NCI-H1436 treated with DMSO at 0.1 percent for 48 hours (cell line): ENCODE data around the gene ZBTB42.

Experiments
- DNase-seq: peaks from one replicate; lab custom pipeline; 2025; lab: John Stamatoyannopoulos, UW

ZBTB42 gene

DNA sequence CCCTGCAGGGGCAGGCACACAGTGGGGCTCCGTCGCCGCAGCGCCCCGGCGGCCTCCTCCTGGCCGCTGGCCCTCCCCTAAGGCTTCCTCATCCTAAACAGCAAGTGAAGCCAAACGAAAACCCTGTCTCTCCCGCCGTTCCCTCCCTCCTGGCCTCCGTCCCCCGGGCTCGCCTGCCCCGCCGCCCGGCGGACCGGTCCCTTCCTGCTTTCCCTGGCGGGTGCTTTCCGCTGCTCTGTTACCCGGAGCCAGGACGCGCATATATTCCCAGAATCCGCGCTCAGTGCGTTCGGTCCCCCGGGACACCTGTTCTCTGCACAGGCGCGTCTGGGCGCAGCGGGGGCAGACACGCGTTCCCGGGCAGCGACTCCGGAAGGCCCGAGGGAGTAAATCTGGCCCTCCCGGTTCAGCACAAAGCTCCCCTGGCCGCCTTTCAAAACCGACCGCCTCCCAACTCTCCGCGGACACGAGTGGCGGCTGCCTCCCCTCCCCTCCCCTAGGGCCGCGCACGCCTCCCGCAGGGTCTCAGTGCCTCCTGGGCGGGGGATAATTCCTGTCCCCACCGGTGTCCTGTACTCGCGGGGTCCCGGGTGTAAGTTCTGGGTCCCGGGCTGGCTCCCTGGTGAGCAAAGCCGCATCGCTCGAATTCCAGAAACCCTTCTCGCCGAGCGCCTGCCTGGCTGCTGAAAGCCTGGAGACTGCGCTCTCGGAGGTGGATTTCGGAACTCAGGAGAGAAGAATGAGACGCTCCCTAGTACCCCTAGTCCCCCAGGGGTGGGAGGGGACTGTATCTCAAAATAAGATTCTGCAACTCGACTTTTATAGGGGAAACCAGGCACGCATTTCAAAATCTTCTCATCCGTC lies 42.8 kb downstream of the ZBTB42 start:
- no peak for DNase-seq

DNA sequence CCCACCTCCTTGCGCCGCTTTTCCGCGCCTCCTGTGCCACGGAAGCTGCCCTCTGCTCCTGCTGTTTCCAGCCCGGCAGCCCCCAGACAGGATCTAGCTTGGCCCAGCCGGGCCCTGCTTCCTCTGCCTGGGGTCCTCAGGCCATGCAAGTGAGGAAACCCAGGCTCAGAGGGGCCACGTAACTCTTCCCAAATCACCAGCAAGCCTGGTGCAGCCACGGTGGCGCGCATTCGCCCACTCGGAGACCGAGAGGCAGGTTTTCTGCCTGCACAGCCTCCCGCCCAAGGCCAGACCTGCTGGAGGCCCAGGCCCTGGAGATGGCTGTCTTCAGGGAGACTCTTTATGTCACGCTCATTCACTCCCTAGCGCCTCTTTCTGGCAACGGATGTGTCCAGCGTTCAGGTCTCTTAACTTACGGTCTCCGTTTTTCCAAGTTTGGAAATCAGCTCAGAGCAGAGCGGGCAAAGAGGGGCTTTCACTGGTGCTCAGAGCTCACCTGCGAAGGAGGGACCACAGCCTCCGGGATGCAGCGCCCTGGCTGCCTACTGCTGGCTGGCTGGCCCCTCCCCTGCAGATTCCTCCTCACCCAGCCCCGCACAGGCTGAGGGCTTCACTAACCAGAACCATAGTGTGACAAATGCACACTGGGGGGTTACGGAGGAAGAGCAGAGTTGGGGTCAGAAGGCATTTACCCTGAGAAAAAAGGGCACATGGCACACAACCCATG lies 43.6 kb downstream of the ZBTB42 start:
- no peak for DNase-seq

DNA sequence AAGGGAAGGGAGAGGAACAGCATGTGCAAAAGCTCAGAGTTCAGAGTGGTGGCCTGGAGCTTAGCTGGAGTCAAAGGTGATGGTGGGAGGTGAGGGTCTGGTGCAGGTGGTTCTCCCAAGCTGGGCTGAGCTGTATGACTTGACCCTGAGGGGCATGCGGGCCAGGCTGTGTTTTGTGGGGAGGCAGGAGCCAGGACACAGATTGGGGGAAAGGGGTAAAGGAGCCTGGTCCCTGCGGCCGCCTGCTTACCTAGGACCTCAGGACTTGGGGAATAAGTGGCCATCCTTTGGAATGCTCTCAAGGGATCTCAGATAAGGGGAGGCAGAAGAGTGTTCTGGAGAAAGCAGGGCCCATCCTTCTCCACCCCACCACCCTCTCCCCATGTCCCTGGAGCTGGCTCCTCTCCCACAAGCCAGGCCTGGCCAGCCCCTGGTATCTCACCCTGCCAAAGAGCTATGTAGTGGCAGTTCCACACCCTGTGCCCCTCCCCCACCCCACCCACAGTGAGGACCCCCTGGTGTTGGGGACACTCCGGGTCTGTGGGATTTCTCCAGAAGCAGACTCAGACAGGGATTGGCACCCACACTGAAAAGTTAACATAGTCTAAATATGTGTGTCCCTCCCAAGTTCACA lies 44.2 kb downstream of the ZBTB42 start:
- DNase-seq = no peak

DNA sequence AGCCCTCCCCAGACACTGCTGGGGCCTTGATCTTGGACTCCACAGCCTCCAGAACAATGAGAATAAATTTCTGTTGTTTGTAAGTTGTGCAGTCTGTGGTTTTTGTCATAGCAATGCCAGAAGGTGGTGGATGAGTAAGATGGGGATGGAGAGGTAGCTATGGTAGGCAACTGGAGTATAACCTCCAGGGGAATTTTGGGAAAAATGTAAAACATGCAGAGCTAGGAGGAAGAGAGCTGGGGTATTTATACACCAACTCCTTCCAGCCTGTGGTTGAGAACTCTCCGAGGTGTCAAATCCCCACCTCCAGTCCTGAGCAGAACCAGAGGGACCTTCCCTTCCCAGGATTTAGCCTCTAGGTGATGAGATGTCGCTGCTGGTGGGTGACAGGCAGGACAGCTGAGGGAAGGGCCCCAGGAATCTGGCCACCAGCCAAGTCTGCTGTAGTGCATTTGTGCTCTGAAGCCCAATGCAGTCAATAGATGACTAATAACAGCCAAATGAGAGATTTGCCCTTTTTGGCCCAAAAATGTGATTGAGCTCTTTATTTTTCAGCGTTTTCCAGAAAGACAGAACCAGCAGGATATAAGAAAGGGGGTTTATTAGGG lies 45.0 kb downstream of the ZBTB42 start:
- DNase-seq = no peak

DNA sequence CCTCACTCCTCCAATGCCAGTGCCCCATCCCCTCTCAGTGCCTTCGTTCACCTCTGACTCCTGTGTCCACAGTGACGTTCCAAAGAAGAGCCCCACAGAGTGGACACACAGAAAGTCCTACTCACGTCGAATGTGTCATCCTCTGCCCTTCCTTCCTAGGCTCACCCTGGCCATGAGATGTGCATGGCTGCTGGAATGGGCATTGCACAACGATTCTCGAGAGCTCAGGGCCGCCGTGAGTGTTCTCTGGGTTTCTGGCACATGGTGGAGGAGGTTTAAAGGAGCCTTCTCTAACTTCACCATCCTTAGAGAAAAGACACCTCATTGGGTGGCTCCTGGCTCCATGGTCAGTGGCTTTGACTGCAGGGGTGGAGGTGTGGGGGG lies 51.4 kb downstream of the ZBTB42 start:
- no peak for DNase-seq
